HG02610 (cell line): Measurements from ENCODE around the gene C1QTNF6.
A peak's percentile ranks its signal among the peaks of the same experiment; 100 is the strongest.

ENCODE experiments used
- ATAC-seq: cut with Tn5 transposase; IDR thresholded peaks from one replicate; pipeline ENCODE4 v1.9.1; 2021; ENCODE audit warnings: mild to moderate bottlenecking, moderate library complexity; ENCODE audit not compliant: unreplicated experiment

The C1QTNF6 gene

DNA sequence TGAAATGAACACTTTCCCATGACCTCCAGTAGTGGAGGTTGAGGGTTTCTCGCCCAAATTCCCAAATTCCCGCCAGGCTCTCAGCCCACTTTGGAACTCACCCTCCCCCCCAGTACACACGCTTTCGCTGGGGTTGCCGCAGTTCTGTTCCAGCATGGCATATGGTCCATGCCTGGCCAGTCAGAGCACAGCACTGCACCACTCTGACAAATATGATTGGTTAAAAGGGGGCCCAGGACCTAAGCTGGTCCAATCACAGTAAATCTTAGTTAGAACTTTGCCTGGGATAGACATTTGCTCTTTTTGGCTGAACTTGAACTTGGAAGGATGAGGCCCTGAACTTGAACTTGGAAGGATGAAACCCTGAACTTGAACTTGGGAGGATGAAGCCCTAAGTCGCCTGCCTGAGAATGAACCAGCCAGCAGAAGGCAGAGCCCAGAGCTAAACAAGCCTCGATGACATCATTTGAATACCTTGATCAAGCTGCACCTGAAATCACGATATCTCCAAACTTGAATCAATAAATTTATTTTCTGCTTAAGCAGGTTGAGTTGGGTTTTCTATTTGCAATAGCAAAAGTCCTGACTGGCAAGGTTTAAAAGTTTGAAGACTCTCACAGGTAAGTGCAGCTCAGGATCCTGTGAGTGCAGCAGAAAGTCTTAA lies 36.8 kb upstream of the C1QTNF6 start:
- no peak for ATAC-seq

DNA sequence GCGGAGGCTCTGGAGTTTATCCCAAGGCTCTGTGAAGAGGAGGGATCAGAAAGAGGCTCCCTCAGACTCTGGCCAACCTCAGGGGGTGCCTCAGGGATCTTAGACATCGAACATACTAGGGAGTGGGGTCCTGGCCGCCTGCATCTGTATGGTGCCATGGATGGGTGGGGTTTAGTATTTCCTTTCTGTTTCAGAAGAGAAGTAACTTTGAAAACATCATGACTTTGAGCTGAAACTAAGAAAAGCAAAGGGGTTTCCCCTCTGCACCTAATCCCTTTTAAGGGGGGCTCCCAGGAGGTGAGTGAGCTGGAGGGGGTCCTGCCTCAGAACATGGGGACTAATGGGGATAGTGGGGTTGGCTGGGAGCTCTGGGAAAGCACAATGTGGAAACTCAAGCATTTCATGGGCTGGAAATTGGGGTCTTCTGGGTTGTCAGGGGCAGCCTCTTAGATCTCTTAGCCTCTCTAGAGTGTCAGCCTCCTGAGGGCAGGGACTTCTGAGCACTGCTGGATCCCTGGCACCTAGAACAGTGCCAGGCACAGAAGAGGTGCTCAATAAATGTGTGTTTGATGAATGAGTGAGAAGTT lies 36.0 kb upstream of the C1QTNF6 start:
- ATAC-seq, result no peak

DNA sequence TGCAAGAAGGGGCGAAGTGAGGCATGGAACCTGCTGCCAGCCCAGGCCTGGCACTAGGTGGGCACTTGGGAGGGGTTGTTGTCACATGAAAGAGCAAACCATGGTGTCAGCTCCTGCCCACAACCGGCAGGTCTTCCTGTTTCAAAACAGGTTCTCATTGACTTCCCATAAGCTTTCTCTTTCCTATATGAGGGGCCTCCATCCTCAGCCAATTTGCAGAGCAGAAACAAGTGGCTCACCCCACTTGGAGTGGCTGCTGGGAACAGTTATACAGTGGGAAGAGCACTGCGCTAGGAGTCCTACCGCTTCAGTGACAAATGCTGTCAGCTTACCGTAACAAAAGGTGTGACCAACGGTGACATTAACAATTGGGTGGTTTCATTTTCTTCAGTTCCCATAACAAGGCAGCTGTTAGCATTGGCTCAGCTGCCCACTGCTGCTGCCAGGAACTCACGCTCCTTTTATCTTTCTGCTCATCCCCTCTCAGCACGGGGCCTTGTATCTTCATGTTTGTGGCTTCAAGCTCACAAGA lies 34.5 kb upstream of the C1QTNF6 start:
- no peak for ATAC-seq

DNA sequence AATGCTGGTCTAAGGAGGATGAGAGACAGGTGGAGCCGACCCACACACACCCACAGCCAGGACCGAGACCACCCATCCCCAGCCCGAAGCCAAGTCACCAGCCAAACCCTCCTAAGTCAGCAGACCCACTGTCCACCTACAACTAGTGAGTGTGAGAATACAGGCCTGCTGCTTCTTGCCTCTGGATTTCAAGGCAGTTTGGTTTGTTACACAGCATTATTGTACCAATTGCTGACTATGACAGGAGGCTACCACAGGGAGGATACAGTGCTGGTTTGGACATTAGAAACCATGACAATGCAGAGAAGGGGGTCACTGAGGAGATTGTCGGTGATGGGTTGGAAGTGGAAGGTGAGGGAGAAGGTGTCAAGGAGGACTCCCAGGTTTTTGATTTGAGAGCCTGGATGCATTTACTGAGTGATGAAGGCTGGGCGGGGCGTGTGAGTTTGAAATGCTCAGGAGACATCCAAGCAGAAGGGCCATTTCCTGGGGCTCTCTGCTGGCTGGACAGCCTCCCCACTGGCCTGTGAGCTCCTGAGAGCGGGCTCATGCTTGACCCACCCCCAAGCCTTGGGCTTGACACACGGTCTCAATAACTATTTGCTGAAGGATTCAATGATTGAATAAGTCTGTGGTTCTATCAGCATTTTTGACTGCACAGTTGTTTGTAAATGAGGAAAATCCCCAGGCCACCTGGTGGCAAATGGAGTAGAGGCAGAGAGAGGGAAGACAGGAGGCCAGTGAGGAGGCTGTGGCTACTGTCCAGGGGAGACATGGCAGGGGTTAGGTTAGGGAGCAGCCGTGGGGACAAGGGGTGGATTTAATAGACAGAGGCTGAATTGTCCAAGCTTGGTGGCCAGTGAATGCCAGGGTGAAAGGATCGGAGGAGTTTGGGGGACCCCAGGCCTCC lies 33.6 kb upstream of the C1QTNF6 start:
- ATAC-seq, result no peak

DNA sequence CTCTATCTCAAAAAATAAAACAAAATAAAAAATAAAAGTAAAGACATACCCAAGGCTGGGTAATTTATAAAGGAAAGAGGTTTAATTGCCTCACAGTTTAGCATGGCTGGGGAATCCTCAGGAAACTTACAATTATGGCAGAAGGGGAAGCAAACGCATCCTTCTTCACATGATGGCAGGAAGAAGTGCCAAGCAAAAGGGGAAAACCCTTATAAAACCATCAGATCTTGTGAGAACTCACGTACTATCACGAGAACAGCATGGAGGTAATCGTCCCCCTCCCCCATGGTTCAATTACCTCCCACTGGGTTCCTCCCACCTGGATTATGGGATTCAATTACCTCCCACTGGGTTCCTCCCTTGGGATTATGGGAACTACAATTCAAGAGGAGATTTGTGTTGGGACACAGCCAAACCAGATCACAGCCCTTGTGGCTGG lies 32.5 kb upstream of the C1QTNF6 start:
- no peak for ATAC-seq

DNA sequence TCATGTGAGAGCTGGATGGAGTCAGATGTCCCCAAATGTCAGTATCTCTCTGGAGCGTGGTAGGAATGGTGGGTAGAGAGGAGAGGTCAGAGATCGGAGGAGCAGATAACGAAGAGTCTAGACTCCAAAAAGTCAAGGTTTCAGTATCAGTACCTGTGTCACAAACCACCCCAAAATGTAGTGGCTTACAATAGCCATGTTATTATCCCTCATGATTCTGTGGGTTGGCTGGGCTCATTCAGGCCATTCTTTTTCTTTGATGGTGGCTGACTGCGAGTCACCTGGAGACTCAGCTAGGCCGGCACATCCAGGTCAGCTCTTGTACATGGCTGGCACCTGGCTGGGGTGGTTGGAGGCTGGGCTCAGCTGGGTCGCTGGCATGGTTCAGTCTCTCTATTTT lies 31.5 kb upstream of the C1QTNF6 start:
- ATAC-seq, result no peak

DNA sequence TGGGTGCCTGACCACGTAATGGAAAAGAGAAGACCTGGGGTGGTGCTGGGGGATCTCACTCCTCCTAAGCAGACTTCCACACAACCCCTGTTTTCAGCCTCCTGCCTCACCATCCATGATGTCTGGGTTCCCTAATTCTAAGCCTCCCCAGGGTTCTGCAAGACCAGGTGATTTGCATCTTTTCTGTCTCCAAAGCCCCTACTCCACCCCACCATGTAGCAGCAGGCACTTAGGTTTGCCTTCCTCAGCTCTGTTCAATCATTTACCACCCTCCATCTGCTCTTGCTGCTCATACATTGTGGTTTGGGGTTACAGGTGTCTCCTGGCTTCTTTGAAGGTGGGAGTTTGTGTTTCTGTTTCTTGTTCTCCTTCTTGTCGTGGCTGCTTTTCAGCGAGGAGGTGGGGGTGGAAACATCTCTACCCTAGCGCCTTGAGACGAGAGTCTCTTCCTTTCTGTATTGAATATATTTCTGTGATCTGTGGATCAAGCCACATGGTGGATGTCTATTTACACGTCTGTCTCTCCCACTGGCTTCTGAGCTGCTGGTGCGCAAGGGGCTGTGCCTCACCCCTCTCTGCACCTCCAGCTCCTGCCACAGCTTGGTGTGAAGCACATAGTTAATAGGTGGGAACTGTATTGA lies 30.8 kb upstream of the C1QTNF6 start:
- ATAC-seq, result peak; percentile 70

DNA sequence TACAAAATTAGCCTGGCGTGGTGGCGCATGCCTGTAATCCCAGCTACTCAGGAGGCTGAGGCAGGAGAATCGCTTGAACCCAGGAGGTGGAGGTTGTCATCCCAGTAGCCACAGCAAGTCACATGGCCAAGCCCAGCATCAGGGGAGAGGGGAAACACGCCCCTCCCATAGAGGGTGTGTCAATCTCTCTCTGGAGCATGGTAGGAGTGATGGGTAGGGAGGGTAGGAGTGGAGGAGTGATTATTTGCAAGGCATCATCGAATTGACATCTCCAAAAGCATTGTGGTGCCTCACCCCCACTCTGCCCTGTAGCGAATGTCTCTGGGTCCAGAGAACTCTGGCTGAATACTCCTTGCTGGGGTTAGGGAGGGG lies 30.3 kb upstream of the C1QTNF6 start:
- ATAC-seq, result no peak

DNA sequence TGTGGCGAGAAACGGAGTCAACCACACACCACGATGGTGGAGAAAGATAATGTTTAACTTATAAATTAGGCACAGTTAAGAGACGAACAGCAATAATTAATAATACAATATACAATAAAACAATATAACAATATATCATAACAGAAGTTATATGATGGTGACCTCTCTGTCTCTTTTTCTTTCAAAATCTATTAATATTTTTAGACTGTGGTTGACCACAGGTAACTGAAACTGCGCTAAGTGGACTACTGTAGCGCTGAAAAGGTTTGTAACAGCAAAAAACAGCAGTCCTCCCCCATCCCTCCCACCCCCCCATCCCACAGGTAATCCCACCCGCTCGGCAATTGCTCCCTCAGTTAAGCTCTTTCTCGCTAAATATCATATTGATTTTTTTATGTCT lies 27.8 kb upstream of the C1QTNF6 start:
- ATAC-seq, result no peak

DNA sequence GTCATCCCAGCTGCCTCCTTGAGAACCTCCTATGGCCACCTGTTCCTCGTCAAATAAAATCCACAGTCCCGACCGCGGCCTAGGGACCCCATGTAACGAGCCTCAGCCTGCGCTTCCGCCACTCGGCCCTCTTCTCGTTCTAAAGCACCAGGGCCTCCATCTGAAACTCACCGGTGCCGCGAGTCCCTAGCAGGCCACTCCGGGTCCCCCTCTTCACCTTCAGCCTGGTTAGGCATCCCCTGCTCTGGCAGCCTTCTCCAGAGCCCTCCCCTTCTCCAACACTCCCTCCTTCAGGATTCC lies 26.6 kb upstream of the C1QTNF6 start:
- no peak for ATAC-seq

DNA sequence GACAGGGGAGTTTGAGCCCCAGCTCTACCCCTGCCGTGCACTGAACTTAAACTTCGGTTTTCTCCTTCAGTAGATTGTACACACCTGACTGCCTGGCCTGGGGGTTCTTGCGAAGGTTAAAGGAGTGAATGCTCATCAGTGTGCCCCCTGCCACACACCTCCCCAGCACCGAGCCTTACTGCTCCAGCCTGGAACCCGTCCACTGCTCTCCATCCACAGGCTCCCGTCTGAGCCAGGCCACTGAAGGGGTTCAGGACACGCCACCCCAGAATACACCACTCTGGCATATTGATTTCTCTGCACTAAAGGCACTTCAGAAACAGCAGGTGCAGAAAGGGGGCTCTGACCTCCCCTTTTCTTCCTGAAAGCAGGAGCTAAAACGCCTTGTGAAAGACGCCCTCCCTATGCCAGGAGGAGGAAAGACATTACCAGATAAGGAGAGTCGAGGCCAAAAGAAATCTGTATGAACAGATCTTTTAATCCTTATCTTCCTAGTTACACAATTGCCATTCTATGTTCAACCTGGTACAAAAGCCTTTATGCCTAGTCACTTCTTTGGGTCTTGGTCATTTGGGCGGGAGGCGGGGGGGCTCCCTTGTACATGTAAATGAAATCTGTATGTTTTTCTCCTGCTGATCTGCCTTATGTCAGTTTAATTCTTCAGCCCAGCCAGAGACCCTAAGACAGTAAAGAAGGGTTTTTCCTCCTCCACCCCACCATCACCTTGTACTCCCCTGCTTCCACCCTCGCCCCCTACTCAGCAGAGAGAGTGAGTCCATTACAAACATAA lies 26.1 kb upstream of the C1QTNF6 start:
- ATAC-seq, result no peak

DNA sequence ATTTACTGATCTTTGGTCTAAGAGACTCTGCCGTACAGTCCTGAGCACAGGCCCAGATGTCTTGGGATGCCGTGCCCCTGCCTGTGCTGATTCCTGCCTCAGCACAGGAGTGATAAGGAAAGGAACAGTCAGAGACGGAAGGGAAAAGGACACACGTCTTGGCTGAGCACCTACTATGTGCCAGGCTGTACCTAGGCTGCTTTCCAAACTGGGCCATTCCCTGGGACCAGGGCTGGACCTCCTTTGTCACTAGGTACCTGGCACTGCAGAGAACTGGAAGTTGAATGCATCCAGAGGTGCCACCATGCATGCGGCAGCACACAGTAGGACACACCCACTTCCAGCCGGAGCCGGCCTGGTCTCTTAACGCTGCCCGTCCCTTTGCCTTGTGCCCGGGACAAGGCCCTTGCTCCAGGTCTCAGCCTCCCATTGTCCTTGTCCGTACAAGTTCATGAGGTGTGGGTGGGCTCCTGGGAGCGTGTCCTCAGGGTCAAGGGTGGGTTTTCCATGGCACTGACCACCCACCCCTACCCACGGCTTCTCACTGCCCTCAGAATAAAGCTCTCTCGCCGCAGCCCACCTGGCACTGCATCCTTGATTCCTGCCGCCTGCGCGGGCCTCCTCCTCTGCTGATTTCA lies 25.3 kb upstream of the C1QTNF6 start:
- ATAC-seq, result no peak

DNA sequence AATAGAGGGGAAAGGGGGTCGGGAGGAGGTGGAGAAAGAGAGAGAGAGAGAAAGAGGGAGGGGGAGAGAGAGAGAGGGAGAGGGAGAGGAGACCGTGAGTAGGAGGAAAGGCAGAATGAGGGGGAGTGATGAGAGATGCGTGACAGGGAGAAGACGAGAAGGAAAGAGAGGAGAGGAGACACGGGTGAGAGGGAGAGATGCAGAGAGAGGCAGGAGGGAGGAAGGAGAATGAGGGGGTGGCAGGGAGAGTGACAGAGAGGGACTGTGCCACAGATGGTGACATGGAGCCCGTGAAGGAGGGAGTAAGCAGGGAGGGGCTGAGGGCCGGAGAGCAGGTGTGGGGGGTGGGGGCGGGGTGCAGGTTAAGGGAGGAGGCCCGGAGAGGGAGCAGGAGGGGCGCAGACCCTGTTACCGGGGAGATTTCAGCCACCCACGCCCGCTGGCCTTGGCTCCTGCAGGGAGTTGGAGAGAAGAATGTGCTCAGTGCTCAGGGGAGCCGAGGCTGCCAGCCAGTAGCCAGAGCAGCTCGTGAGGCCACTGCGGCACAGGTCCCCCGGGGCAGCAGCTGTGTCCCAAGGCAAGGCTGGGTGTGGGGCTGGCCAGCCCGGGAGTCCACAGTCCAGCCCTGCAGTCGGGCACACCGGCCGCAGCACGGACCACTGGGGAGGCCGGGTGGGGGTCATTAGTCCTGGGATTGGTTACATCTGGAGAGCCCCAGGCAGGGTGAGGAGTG lies 24.3 kb upstream of the C1QTNF6 start, which contains the start of gene SSTR3:
Gene SSTR3 (minus strand): TSS at position 304 of the 733 bp plus-strand sequence. CDS start 4,674 bp downstream, outside the sequence.
- no peak for ATAC-seq

DNA sequence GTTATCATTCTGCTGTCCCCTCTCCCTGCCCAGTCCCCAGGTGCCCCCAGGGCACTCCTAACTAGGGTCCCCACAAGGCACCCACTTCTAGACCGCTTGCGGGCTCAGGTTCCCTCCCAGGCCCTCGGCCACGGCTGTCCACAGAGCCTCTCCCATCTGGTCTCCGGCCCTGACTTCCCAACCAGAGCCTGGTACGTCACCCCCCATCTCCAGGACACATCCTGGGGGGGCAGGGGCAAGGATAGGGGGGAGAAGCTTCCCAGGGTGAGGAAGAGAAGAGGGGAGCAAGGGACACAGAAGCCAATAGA lies 23.8 kb upstream of the C1QTNF6 start:
- no peak for ATAC-seq

DNA sequence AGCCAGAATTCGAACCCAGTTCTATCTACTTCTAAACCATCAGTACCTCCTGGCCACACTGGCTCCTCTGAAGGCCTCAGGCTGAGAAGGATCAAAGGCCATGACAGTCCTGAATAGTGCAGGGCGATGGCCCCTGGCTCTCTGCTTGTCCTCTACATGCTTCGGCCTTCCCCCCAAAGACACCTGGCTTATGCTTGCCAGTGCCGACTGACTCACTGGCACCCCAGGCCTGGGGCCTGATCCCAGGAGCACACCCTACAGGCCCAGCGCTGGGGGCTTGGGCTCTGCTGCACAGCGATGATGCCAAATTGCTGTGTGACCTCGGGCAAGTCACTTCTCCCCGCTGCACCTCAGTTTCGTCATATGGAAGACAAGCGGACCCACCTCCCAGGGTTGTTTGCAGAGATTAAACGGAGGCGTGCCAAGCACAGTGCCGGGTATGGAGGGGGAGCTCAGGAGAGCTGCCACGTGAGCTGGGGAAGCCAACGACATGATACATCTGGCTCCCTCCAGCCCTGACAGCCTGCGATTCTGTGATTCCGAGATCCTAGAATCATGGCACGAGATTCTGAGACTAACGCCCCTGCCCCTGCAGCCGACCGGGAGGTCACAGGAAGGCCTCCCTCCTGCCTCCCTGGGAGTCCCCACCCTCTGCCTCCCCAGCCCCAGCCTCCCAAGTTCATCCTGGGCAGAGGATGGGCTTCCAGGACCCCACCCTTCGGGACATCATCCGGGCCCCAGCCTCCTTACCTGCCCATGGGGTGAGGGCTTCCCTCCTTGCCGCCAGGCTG lies 23.2 kb upstream of the C1QTNF6 start:
- ATAC-seq, result no peak

DNA sequence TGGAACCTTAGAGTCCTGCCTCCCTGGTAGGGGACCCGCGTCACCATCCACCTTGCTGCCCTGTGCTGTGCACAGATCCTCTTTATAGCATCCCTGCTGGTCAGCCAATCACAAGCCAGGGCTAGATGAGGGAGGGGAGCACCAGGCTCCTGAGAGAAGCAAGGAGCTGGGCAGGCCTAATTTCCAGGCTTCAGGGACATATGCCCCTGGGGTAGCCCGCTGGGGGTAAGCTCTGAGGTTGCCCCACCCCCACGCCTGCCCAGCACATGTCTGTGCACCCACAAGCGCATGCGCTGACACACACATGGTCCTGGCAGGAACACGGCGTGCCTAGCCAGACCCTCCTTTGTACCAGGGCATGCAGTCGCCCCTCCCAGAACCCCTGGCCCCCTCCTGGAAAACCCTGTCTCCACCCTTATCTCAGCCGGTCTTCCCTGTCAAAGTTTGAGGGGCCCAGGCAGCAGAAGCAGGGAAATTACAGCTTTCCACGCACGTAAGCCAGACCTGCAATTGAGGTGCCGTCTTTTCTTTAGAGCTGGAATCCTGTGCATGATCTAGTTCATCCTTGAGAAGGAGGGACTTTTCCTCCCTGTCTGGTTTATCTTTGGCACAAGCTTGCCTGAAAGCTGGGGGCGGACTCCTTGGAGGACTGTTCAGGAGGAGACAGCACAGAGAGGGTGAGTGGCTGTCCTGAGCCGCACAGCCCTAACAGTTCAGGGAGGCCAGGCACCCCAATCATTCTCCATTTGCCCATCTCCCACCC lies 22.2 kb upstream of the C1QTNF6 start:
- no peak for ATAC-seq

DNA sequence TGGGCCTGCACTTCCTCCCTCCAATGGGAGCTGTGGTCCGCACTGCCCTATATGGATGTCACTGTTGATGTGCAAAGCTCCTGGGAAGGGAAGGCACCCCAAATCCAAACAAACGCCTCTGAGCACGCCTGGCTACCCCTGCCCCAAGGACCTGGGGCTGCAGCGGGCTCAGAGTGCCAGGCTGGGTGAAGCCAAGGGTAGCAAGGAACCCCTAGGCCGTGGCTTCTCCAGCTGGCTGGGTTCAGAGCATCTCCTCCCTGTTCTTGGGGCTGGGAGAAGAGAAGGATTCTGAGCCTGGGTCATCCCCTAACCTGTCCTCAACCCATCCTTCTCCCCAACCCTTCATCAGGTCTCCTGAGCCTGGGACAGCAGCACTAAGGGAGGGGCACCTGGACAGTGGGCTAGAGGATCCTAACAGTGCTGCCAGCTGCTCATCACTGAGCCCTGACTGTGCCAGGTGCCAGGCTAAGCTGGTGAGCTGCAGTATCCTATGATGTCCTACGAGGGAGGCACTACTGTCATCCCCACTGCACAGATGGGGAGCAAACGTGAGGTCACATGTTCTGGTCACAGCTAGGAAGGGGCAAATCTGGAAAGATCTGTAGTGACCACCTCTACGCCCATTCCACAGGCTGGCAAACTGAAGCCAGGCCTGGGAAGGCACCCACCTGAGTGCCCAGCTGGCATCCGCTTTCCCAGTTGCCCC lies 21.2 kb upstream of the C1QTNF6 start:
- ATAC-seq, result no peak
